ENCODE data around the gene FOXD2.
"Not testable (repeated sequence)": the region's sequence is repeated elsewhere in the genome, so short reads cannot be mapped to it uniquely, and the experiment has no call there.

Gene FOXD2

GRCh38 chr1:47440599-47441081, 2.8 kb downstream of the FOXD2 start:
- no peak for DNase-seq (ENCODE audit: low spot score)

GRCh38 chr1:47441450-47442106, 3.7 kb downstream of the FOXD2 start:
- DNase-seq (ENCODE audit: low spot score) = no peak

- DNase-seq (ENCODE audit: low spot score) = no peak
These were observed 4.4 kb downstream of the FOXD2 start for GRCh38 chr1:47442202-47442601.

GRCh38 chr1:47442842-47443529, 5.1 kb downstream of the FOXD2 start:
- DNase-seq (ENCODE audit: low spot score) = no peak

- DNase-seq (ENCODE audit: low spot score) = no peak
These were observed 5.9 kb downstream of the FOXD2 start for GRCh38 chr1:47443530-47444296.

- no peak for DNase-seq (ENCODE audit: low spot score)
These were observed 6.4 kb downstream of the FOXD2 start for GRCh38 chr1:47444297-47444561.

GRCh38 chr1:47444562-47445465, 7.0 kb downstream of the FOXD2 start:
- DNase-seq (ENCODE audit: low spot score) = no peak

- DNase-seq (ENCODE audit: low spot score) = no peak
These were observed 8.1 kb downstream of the FOXD2 start for GRCh38 chr1:47445823-47446550.

GRCh38 chr1:47448462-47449222, 10.8 kb downstream of the FOXD2 start:
- no peak for DNase-seq (ENCODE audit: low spot score)

GRCh38 chr1:47449822-47450552, 12.1 kb downstream of the FOXD2 start:
- DNase-seq (ENCODE audit: low spot score) = no peak

GRCh38 chr1:47450606-47451005, 12.8 kb downstream of the FOXD2 start:
- no peak for DNase-seq (ENCODE audit: low spot score)

GRCh38 chr1:47452426-47452825, 14.6 kb downstream of the FOXD2 start:
- no peak for DNase-seq (ENCODE audit: low spot score)

GRCh38 chr1:47453910-47454309, 16.1 kb downstream of the FOXD2 start:
- not testable (repeated sequence) for DNase-seq (ENCODE audit: low spot score)

GRCh38 chr1:47456250-47456649, 18.4 kb downstream of the FOXD2 start:
- DNase-seq (ENCODE audit: low spot score) = no peak

- not testable (repeated sequence) for DNase-seq (ENCODE audit: low spot score)
These were observed 19.7 kb downstream of the FOXD2 start for GRCh38 chr1:47457547-47457946.

GRCh38 chr1:47459253-47459788, 21.5 kb downstream of the FOXD2 start:
- no peak for DNase-seq (ENCODE audit: low spot score)

GRCh38 chr1:47460040-47460439, 22.2 kb downstream of the FOXD2 start:
- no peak for DNase-seq (ENCODE audit: low spot score)

GRCh38 chr1:47460456-47460855, 22.6 kb downstream of the FOXD2 start:
- no peak for DNase-seq (ENCODE audit: low spot score)

- no peak for DNase-seq (ENCODE audit: low spot score)
These were observed 27.8 kb downstream of the FOXD2 start for GRCh38 chr1:47465605-47466004.
